ENCODE measurements around the gene PHEX. TPM values are rescaled to one million over a fixed set of nuclear protein-coding genes. Genes with fewer than 3 reads are reported as not detected.

Gene PHEX
- total RNA-seq, 1 donor from 2014 or later, result 0.41 TPM

GRCh38 chrX:22097012-22097694 lies 65.0 kb downstream of the PHEX start:
- no peak for DNase-seq (ENCODE audit: extremely low read depth, low read depth, low spot score)

- DNase-seq (ENCODE audit: extremely low read depth, low read depth, low spot score), result no peak
These were observed 73.1 kb downstream of the PHEX start for GRCh38 chrX:22105231-22105630.

- DNase-seq (ENCODE audit: extremely low read depth, low read depth, low spot score), result no peak
These were observed 73.8 kb downstream of the PHEX start for GRCh38 chrX:22105971-22106370.

- DNase-seq (ENCODE audit: extremely low read depth, low read depth, low spot score), result no peak
These were observed 77.3 kb downstream of the PHEX start for GRCh38 chrX:22109442-22109841.

GRCh38 chrX:22110729-22111494 lies 78.8 kb downstream of the PHEX start:
- no peak for DNase-seq (ENCODE audit: extremely low read depth, low read depth, low spot score)

- no peak for DNase-seq (ENCODE audit: extremely low read depth, low read depth, low spot score)
These were observed 84.8 kb downstream of the PHEX start for GRCh38 chrX:22116605-22117546.

GRCh38 chrX:22117633-22118032 lies 85.5 kb downstream of the PHEX start:
- DNase-seq (ENCODE audit: extremely low read depth, low read depth, low spot score), result no peak

GRCh38 chrX:22118161-22118830 lies 86.2 kb downstream of the PHEX start:
- DNase-seq (ENCODE audit: extremely low read depth, low read depth, low spot score), result no peak

GRCh38 chrX:22121161-22121560 lies 89.0 kb downstream of the PHEX start:
- no peak for DNase-seq (ENCODE audit: extremely low read depth, low read depth, low spot score)

GRCh38 chrX:22122510-22122909 lies 90.4 kb downstream of the PHEX start:
- no peak for DNase-seq (ENCODE audit: extremely low read depth, low read depth, low spot score)

- no peak for DNase-seq (ENCODE audit: extremely low read depth, low read depth, low spot score)
These were observed 92.0 kb downstream of the PHEX start for GRCh38 chrX:22124098-22124497.

GRCh38 chrX:22125481-22125880 lies 93.4 kb downstream of the PHEX start:
- no peak for DNase-seq (ENCODE audit: extremely low read depth, low read depth, low spot score)

- DNase-seq (ENCODE audit: extremely low read depth, low read depth, low spot score), result no peak
These were observed 94.2 kb downstream of the PHEX start for GRCh38 chrX:22126327-22126726.

GRCh38 chrX:22128961-22129360 lies 96.8 kb downstream of the PHEX start:
- no peak for DNase-seq (ENCODE audit: extremely low read depth, low read depth, low spot score)

- DNase-seq (ENCODE audit: extremely low read depth, low read depth, low spot score), result no peak
These were observed 102.6 kb downstream of the PHEX start for GRCh38 chrX:22134681-22135080.

- no peak for DNase-seq (ENCODE audit: extremely low read depth, low read depth, low spot score)
These were observed 103.1 kb downstream of the PHEX start for GRCh38 chrX:22135171-22135711.

- DNase-seq (ENCODE audit: extremely low read depth, low read depth, low spot score), result peak; percentile 34
These were observed 104.0 kb downstream of the PHEX start for GRCh38 chrX:22135994-22136684.

- no peak for DNase-seq (ENCODE audit: extremely low read depth, low read depth, low spot score)
These were observed 104.6 kb downstream of the PHEX start for GRCh38 chrX:22136711-22137110.

- DNase-seq (ENCODE audit: extremely low read depth, low read depth, low spot score), result no peak
These were observed 107.7 kb downstream of the PHEX start for GRCh38 chrX:22139822-22140221.

Data from glomerular endothelial cell (primary cell).